Chondrocyte (in vitro differentiated cells): ENCODE results near the gene AQP12A. TPM values are rescaled to one million over a fixed set of nuclear protein-coding genes. Genes with fewer than 3 reads are reported as not detected.

ENCODE experiments used
- DNase-seq: peaks from one replicate; pipeline ENCODE4 v3.0.0; 2021; ENCODE audit warnings: mixed read lengths, low spot score
- H3K27ac Mint-ChIP-seq: one replicate; pipeline ENCODE4 v1.8.0; 2021; ENCODE audit warnings: mild to moderate bottlenecking, moderate library complexity, mixed read lengths; ENCODE audit not compliant: unreplicated experiment
- H3K27me3 Mint-ChIP-seq: 2 replicates; pipeline ENCODE4 v1.8.0; 2021; ENCODE audit warnings: low read depth, mixed read lengths
- H3K36me3 Mint-ChIP-seq: 2 replicates; pipeline ENCODE4 v1.8.0; 2021; ENCODE audit warnings: low read depth, mixed read lengths
- H3K4me1 Mint-ChIP-seq: 2 replicates; pipeline ENCODE4 v1.8.0; 2021; ENCODE audit warnings: low read depth, mild to moderate bottlenecking, mixed read lengths
- H3K4me3 Mint-ChIP-seq: one replicate; pipeline ENCODE4 v1.8.0; 2021; ENCODE audit warnings: mild to moderate bottlenecking, moderate library complexity, mixed read lengths; ENCODE audit not compliant: unreplicated experiment
- H3K9me3 Mint-ChIP-seq: 2 replicates; pipeline ENCODE4 v1.8.0; 2021; ENCODE audit warnings: low read depth, mixed read lengths
- total RNA-seq: library from RNA; stranded (reverse); gene quantifications from 3 replicates; pipeline ENCODE4 v1.2.1, GENCODE V29; 2021
- TF ChIP-seq, protein P1 (sequence below): fragments of 200-600 bp; sonication (generic); IDR thresholded peaks from 2 replicates; pipeline ENCODE4 v1.5.0; 2021; ENCODE audit warnings: antibody characterized with exemption, mild to moderate bottlenecking, moderate library complexity

AQP12A gene
- total RNA-seq, 1 donor from 2014 or later, result not detected

DNA sequence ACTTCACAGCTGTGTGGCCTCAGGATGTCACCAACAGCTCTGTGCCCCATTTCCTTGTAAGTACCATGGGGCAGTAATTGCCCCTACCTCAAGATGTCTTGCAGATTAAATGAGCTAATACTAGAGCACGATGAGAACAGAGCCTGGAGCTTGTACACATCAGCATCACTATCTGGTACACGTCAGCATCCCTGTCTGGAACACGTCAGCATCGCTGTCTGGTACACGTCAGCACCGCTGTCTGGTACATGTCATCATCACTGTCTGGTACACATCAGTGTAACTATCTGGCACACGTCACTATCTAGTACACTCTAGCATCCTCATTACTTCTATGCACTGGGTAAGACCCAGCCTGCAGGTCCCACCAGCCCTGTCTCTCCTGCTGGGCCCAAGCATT lies 37.2 kb downstream of the AQP12A start:
- Mint-ChIP-seq H3K27ac (no peak overlapping the region), H3K36me3 (peaks cover 4% of the 10 kb centered on the region), H3K4me1 (peaks cover 6% of the 10 kb centered on the region), H3K27me3 (no peaks in the 10 kb centered on the region), H3K4me3 (no peak overlapping the region), H3K9me3 (no peaks in the 10 kb centered on the region)
- TF ChIP-seq, protein P1, sequence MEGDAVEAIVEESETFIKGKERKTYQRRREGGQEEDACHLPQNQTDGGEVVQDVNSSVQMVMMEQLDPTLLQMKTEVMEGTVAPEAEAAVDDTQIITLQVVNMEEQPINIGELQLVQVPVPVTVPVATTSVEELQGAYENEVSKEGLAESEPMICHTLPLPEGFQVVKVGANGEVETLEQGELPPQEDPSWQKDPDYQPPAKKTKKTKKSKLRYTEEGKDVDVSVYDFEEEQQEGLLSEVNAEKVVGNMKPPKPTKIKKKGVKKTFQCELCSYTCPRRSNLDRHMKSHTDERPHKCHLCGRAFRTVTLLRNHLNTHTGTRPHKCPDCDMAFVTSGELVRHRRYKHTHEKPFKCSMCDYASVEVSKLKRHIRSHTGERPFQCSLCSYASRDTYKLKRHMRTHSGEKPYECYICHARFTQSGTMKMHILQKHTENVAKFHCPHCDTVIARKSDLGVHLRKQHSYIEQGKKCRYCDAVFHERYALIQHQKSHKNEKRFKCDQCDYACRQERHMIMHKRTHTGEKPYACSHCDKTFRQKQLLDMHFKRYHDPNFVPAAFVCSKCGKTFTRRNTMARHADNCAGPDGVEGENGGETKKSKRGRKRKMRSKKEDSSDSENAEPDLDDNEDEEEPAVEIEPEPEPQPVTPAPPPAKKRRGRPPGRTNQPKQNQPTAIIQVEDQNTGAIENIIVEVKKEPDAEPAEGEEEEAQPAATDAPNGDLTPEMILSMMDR, result no peak
- no peak for DNase-seq

DNA sequence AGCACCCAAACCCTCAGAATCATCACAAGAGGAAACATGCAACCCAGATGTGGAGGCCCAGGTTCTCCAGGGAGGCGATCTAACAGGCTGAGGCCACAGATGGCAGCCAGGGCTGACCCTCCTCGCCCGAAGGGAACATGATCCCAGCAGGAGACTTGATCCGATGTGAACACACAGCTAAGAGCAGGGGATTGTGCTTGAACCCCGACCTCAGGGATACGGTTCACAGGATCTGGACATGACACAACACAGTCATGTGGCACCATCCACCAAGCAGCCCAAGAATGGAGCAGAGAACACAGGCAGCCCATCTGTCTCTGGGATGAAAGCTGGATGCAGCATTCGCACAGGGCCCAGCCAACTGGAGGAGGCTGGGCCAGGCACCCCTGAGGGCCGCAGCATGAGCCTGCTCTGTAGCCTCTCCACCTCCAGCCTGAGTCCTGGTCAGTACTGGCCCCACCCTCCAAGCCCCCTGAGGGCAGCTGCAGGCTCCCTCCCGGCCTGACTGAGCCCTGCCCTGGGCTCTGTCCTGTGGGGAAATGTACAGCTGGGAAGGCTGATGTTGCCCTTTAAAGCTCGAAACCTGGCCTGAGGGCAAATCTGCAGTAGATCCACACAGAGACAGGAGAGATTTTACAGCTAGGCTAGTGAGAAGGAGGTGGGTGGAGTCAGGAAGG lies 39.0 kb downstream of the AQP12A start:
- H3K27ac Mint-ChIP-seq, result no peak overlapping the region
- no peak for DNase-seq
- peaks cover 5% of the 10 kb centered on the region for H3K36me3 Mint-ChIP-seq
- H3K4me1 Mint-ChIP-seq, result peaks cover 6% of the 10 kb centered on the region
- H3K9me3 Mint-ChIP-seq, result no peaks in the 10 kb centered on the region
- no peak overlapping the region for H3K4me3 Mint-ChIP-seq
- H3K27me3 Mint-ChIP-seq, result no peaks in the 10 kb centered on the region
- TF ChIP-seq, protein P1, result no peak

DNA sequence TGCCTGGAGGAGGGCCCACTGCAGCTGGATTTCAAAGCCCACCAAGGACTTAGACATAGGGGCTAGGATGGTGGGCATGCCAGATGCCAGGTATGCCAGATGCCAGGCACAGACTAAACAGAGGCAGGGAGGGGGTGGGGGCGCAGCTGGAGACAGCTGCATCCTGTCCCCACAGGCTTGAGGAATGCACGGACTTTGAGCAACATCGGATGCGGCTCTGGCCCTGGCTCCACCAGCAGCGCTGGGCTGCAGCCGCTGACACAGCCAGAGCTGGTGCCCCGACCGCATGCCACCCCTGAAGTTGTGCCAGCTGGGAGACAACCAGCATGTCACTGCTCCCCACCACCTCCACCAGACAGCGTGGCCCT lies 39.5 kb downstream of the AQP12A start:
- no peak overlapping the region for H3K4me3 Mint-ChIP-seq
- H3K27ac Mint-ChIP-seq, result no peak overlapping the region
- DNase-seq, result no peak
- H3K36me3 Mint-ChIP-seq, result peaks cover 5% of the 10 kb centered on the region
- peaks cover 6% of the 10 kb centered on the region for H3K4me1 Mint-ChIP-seq
- TF ChIP-seq, protein P1, result no peak
- no peaks in the 10 kb centered on the region for H3K27me3 Mint-ChIP-seq
- H3K9me3 Mint-ChIP-seq, result no peaks in the 10 kb centered on the region

DNA sequence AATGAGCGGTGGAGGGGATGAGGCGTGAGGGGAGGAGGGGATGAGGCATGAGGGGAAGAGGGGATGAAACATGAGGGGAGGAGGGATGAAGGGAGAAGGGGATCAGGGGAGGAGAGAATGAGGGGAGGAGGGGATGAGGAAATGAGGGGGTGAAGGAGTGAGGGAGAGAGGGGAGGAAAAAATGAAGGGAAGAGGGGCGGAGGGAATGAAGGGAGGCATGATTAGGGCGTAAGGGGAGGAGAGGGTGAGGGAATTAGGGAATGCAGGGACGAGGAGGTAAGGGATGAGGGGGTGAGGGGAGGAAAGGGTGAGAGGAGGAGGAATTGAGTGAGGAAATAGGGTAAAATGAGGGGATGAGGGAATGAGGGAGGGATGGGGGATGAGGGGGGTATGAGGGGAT lies 40.5 kb downstream of the AQP12A start:
- Mint-ChIP-seq H3K27ac (no peak overlapping the region), H3K4me3 (no peak overlapping the region), H3K9me3 (no peaks in the 10 kb centered on the region), H3K36me3 (peaks cover 9% of the 10 kb centered on the region), H3K27me3 (no peaks in the 10 kb centered on the region), H3K4me1 (peaks cover 6% of the 10 kb centered on the region)
- TF ChIP-seq, protein P1, result no peak
- no peak for DNase-seq

DNA sequence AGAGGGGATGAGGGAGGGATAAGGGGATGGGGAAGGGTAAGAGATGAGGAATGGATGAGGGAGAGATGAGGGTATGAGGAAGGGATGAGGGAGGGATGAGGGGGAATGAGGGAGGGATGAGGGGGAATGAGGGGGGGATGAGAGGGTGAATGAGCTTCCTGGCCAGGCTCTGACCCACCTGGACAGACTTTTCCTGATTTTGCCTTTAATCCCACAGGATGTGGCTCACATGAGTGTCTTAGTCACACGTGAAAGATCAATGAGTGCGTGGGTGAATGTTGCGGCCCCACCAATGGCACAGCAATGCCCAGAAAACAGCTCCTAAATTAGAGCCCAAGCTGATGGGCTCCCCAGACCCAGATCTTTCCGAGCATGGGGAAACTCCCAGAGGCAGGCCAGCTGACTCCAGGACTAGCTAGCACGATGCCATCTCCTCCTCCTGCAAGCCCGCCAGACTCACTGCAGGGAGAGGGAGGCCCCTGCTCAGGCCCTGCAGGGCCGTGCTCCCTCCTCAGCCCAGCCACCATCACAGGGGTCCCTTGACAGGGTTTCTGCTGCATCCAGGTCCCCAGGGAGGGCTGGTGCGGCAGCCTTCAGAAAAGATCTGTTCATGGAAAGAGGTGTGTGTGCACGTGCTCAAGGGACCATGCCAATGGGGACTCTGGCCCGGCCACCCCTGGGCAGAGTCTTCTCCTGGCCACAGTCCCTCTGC lies 41.4 kb downstream of the AQP12A start:
- Mint-ChIP-seq H3K27me3 (no peaks in the 10 kb centered on the region), H3K36me3 (peaks cover 9% of the 10 kb centered on the region), H3K27ac (no peak overlapping the region), H3K4me3 (no peak overlapping the region), H3K9me3 (no peaks in the 10 kb centered on the region), H3K4me1 (peaks cover 6% of the 10 kb centered on the region)
- TF ChIP-seq, protein P1, result no peak
- no peak for DNase-seq
